Measurements from ENCODE around the gene HMX1. TPM values are rescaled to one million over a fixed set of nuclear protein-coding genes. Genes with fewer than 3 reads are reported as not detected.

HMX1 gene
- total RNA-seq, 4 donors from 2014 or later = 0.19 TPM; not detected in 3

DNA sequence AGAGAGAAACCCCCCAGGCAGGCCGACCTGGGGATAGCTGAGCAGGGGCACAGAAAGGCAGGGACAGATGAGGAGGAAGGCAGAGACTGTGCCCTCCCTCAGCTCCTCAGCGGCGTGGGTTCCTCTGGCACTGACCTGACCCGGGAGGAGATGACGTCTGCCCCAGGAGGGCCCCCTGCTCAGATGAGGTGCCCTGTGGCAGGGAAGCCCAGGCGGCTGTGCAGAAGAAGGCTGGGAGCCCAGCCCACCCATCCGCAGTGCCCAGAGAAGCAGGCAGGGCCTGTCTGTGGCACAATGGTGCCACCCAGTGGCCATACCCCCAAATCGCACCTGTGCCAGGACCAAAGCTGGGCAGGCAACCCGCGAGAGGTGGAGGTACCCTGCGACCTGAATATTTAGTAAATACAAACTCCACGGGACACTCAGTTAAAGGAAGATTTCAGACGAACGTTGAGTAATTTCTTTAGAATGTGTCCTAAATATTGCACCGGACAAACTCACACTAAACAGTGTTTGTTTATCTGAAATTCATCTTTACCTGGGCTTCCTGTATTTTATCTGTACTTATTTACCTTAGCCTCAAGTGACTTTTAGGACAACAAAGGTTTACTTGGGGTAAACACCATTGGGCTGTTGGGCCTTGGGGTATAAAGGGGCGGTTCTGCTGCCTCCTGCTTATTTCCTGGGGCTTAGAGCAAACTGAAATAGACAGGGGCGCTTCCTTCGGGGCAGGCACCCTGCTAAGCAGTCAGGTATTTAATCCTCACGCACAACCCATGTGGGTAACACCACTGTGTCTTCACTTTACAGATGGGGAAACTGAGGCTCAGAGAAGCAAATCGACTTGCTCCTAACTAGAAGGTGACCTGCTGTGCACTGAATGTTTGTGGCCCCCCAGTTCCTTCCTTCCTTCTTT lies 46.5 kb upstream of the HMX1 start:
- H3K27me3 ChIP-seq = peaks cover 0 to 85% (median 0%) of the 10 kb centered on the region in 4 donors

DNA sequence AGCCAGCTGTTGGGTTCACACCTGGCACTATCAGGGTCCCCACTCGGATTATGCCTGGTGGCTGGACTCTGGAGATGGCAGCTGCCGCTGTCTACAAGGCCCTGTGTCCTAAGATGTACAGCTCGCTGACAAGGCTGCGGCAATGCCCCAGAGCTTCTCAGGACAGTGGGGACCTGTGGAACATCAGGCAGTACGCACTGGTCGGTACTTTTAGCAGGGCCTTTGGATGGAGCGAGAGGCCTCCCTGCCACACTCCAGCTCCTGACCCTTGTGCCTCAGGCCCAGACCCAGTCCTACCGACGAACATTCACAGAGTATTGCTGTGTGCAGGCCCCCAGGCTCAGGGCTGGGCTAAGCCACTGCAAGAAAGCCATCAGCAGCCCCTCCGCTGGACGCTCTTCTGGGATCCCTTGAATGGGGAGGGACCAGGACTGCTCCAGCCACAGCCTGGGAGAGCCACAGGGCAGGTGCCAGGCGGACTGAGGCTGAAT lies 45.7 kb upstream of the HMX1 start:
- Histone ChIP-seq H3K27ac (no peak overlapping the region), H3K36me3 (no peaks in the 10 kb centered on the region), H3K4me1 (no peaks in the 10 kb centered on the region), H3K9me3 (no peaks in the 10 kb centered on the region), H3K27me3 (peaks cover 0 to 86% (median 0%) of the 10 kb centered on the region in 4 donors), H3K4me3 (no peak overlapping the region)
- no peak for DNase-seq
- intact Hi-C loops (cut with DNase I) = loop anchor here (10.0 kb wide), 2 partner anchors 233 to 313 kb away; no protein-coding TSS in a partner anchor
- TF ChIP-seq CTCF (IDR thresholded peaks at IDR 0.05) (no peak), POLR2A (IDR thresholded peaks at IDR 0.05) (no peak)
- WGBS, 2 donors = 87 to 90% methylated on average over 2 to 9 of the region's 12 CpGs

More for the DNA sequence above, 46.5 kb upstream of the HMX1 start:
- WGBS, 2 donors = 13% methylated on average over 18 to 20 of the region's 20 CpGs
- H3K4me1 ChIP-seq = no peaks in the 10 kb centered on the region
- intact Hi-C loops (cut with DNase I) = loop anchor here (10.0 kb wide), 2 partner anchors 233 to 313 kb away; no protein-coding TSS in a partner anchor
- H3K9me3 ChIP-seq = peaks cover 0 to 5% (median 0%) of the 10 kb centered on the region in 3 donors
- H3K36me3 ChIP-seq = no peaks in the 10 kb centered on the region
- no peak overlapping the region for H3K27ac ChIP-seq
- no peak for TF ChIP-seq POLR2A (IDR thresholded peaks at IDR 0.05)
- peak; percentile 49 to 88 (median 75) for TF ChIP-seq CTCF (IDR thresholded peaks at IDR 0.05)
- H3K4me3 ChIP-seq = no peak overlapping the region
- no peak for DNase-seq

- Histone ChIP-seq H3K4me1 (no peaks in the 10 kb centered on the region), H3K27me3 (peaks cover 0 to 90% (median 0%) of the 10 kb centered on the region in 4 donors), H3K9me3 (no peaks in the 10 kb centered on the region), H3K4me3 (no peak overlapping the region), H3K27ac (no peak overlapping the region), H3K36me3 (no peaks in the 10 kb centered on the region)
- 69 to 80% methylated on average over 1 to 2 of the region's 2 CpGs for WGBS, 2 donors
- intact Hi-C loops (cut with DNase I) = loop anchor here (10.0 kb wide), 2 partner anchors 232 to 312 kb away; no protein-coding TSS in a partner anchor
- TF ChIP-seq POLR2A (IDR thresholded peaks at IDR 0.05) (no peak), CTCF (IDR thresholded peaks at IDR 0.05) (no peak)
- DNase-seq = no peak
Measured at GRCh38 chr4:8916906-8917305, 45.3 kb upstream of the HMX1 start.

GRCh38 chr4:8916351-8916885 lies 44.8 kb upstream of the HMX1 start:
- peaks cover 0 to 95% (median 0%) of the 10 kb centered on the region in 4 donors for H3K27me3 ChIP-seq
- WGBS, 2 donors = 5 to 36% methylated on average over 3 to 6 of the region's 11 CpGs
- no peak overlapping the region for H3K4me3 ChIP-seq
- TF ChIP-seq CTCF (IDR thresholded peaks at IDR 0.05) (no peak), POLR2A (IDR thresholded peaks at IDR 0.05) (no peak)
- no peak for DNase-seq
- no peaks in the 10 kb centered on the region for H3K4me1 ChIP-seq
- no peak overlapping the region for H3K27ac ChIP-seq
- intact Hi-C loops (cut with DNase I) = loop anchor here (10.0 kb wide), 2 partner anchors 232 to 312 kb away; no protein-coding TSS in a partner anchor
- no peaks in the 10 kb centered on the region for H3K36me3 ChIP-seq
- no peaks in the 10 kb centered on the region for H3K9me3 ChIP-seq
